Osteoblast (primary cell): ENCODE data around the gene OPCML. TPM values are rescaled to one million over a fixed set of nuclear protein-coding genes. Genes with fewer than 3 reads are reported as not detected.

Source experiments
- DNase-seq: peaks from one replicate; pipeline ENCODE4 v3.0.0; 2011; ENCODE audit warnings: low spot score, mixed read lengths; ENCODE audit not compliant: insufficient read length; ENCODE audit errors: missing footprints
- H2AFZ ChIP-seq: 2 replicates; pipeline ENCODE4 v1.6.0; 2011; ENCODE audit warnings: mild to moderate bottlenecking, low read length
- H3K27ac ChIP-seq: 2 replicates; pipeline ENCODE4 v1.5.1; 2011; ENCODE audit warnings: mild to moderate bottlenecking, low read depth, low read length, moderate library complexity
- H3K27me3 ChIP-seq: 2 replicates; pipeline ENCODE4 v1.6.0; 2012; ENCODE audit warnings: mild to moderate bottlenecking, control low read depth, inconsistent platforms, low read length, moderate library complexity; ENCODE audit not compliant: insufficient read depth
- H3K36me3 ChIP-seq: 2 replicates; pipeline ENCODE4 v1.5.1; 2011; ENCODE audit warnings: mild to moderate bottlenecking, low read length, control low read depth, moderate library complexity; ENCODE audit not compliant: insufficient read depth
- H3K4me1 ChIP-seq: 2 replicates; pipeline ENCODE4 v1.5.1; 2011; ENCODE audit warnings: mild to moderate bottlenecking, low read length, control low read depth, moderate library complexity; ENCODE audit not compliant: insufficient read depth
- H3K4me2 ChIP-seq: 2 replicates; pipeline ENCODE4 v1.6.0; 2011; ENCODE audit warnings: mild to moderate bottlenecking, low read length; ENCODE audit not compliant: insufficient read depth
- H3K4me3 ChIP-seq: fragments of 200-600 bp; sonication (generic); 3 replicates; pipeline ENCODE4 v1.5.1; 2012; ENCODE audit warnings: mild to moderate bottlenecking, low read length, inconsistent platforms; ENCODE audit not compliant: insufficient read depth
- H3K79me2 ChIP-seq: 2 replicates; pipeline ENCODE4 v1.6.0; 2012; ENCODE audit warnings: mild to moderate bottlenecking, low read length, control low read depth, inconsistent platforms; ENCODE audit not compliant: insufficient read depth
- H3K9me3 ChIP-seq: 2 replicates; pipeline ENCODE4 v1.5.1; 2011; ENCODE audit warnings: low read depth, low read length, control low read depth
- H4K20me1 ChIP-seq: 2 replicates; pipeline ENCODE4 v1.6.0; 2012; ENCODE audit warnings: mild to moderate bottlenecking, low read length, control low read depth; ENCODE audit not compliant: insufficient read depth
- CTCF ChIP-seq: IDR thresholded peaks from 2 replicates; pipeline ENCODE4 v1.5.1; 2011; ENCODE audit warnings: mild to moderate bottlenecking, low read depth, low read length, moderate library complexity; ENCODE audit errors: extremely low read depth
- total RNA-seq: library from RNA; depleted of rRNA; stranded (reverse); fragments of >200 nt; gene quantifications from 2 replicates; pipeline ENCODE4 v1.2.3, GENCODE V29; 2012

Gene OPCML
- total RNA-seq, 1 donor = 0.36 TPM

GRCh38 chr11:132631989-132632388, 900.3 kb downstream of the OPCML start:
- no peaks in the 10 kb centered on the region for H4K20me1 ChIP-seq
- DNase-seq = no peak
- no peak for TF ChIP-seq CTCF
- no peaks in the 10 kb centered on the region for H3K9me3 ChIP-seq
- no peak overlapping the region for H3K4me3 ChIP-seq
- H3K27ac ChIP-seq = peak overlapping the region; percentile 76
- H3K4me2 ChIP-seq = no peak overlapping the region
- H3K4me1 ChIP-seq = peaks cover 14% of the 10 kb centered on the region
- peak overlapping the region; percentile 33 for H2AFZ ChIP-seq
- no peaks in the 10 kb centered on the region for H3K79me2 ChIP-seq
- no peaks in the 10 kb centered on the region for H3K36me3 ChIP-seq
- H3K27me3 ChIP-seq = no peaks in the 10 kb centered on the region

GRCh38 chr11:132627981-132628380, 904.3 kb downstream of the OPCML start:
- Histone ChIP-seq H3K4me2 (no peak overlapping the region), H3K79me2 (no peaks in the 10 kb centered on the region), H3K27ac (no peak overlapping the region), H3K4me1 (peaks cover 8% of the 10 kb centered on the region), H2AFZ (no peak overlapping the region), H3K9me3 (no peaks in the 10 kb centered on the region), H4K20me1 (no peaks in the 10 kb centered on the region), H3K36me3 (no peaks in the 10 kb centered on the region), H3K27me3 (no peaks in the 10 kb centered on the region), H3K4me3 (no peak overlapping the region)
- TF ChIP-seq CTCF = no peak
- no peak for DNase-seq

GRCh38 chr11:132626446-132626845, 905.9 kb downstream of the OPCML start:
- H2AFZ ChIP-seq = no peak overlapping the region
- H3K4me3 ChIP-seq = no peak overlapping the region
- no peaks in the 10 kb centered on the region for H4K20me1 ChIP-seq
- TF ChIP-seq CTCF = no peak
- no peak overlapping the region for H3K27ac ChIP-seq
- DNase-seq = no peak
- no peaks in the 10 kb centered on the region for H3K79me2 ChIP-seq
- H3K9me3 ChIP-seq = no peaks in the 10 kb centered on the region
- H3K4me2 ChIP-seq = no peak overlapping the region
- H3K27me3 ChIP-seq = no peaks in the 10 kb centered on the region
- peaks cover 12% of the 10 kb centered on the region for H3K4me1 ChIP-seq
- H3K36me3 ChIP-seq = no peaks in the 10 kb centered on the region

- Histone ChIP-seq H2AFZ (no peak overlapping the region), H4K20me1 (no peaks in the 10 kb centered on the region), H3K27me3 (no peaks in the 10 kb centered on the region), H3K4me1 (peaks cover 13% of the 10 kb centered on the region), H3K4me2 (no peak overlapping the region), H3K9me3 (no peaks in the 10 kb centered on the region), H3K79me2 (no peaks in the 10 kb centered on the region), H3K36me3 (no peaks in the 10 kb centered on the region), H3K4me3 (no peak overlapping the region), H3K27ac (no peak overlapping the region)
- no peak for TF ChIP-seq CTCF
- DNase-seq = no peak
These were observed 908.8 kb downstream of the OPCML start for GRCh38 chr11:132623511-132623910.
